GM08714 (cell line): ENCODE measurements around the gene NKD2.
"Not testable (repeated sequence)": the region's sequence is repeated elsewhere in the genome, so short reads cannot be mapped to it uniquely, and the experiment has no call there.

ENCODE experiments used
- H3K4me3 ChIP-seq: fragments of 200-500 bp; sonication (Bioruptor generic); 2 replicates; pipeline ENCODE4 v1.5.1; 2014; ENCODE audit warnings: mild to moderate bottlenecking, low read length, inconsistent platforms
- ZNF274 ChIP-seq: IDR thresholded peaks from 2 replicates; pipeline ENCODE4 v1.6.1; 2012; ENCODE audit warnings: mild to moderate bottlenecking, low read depth, low read length

The NKD2 gene

DNA sequence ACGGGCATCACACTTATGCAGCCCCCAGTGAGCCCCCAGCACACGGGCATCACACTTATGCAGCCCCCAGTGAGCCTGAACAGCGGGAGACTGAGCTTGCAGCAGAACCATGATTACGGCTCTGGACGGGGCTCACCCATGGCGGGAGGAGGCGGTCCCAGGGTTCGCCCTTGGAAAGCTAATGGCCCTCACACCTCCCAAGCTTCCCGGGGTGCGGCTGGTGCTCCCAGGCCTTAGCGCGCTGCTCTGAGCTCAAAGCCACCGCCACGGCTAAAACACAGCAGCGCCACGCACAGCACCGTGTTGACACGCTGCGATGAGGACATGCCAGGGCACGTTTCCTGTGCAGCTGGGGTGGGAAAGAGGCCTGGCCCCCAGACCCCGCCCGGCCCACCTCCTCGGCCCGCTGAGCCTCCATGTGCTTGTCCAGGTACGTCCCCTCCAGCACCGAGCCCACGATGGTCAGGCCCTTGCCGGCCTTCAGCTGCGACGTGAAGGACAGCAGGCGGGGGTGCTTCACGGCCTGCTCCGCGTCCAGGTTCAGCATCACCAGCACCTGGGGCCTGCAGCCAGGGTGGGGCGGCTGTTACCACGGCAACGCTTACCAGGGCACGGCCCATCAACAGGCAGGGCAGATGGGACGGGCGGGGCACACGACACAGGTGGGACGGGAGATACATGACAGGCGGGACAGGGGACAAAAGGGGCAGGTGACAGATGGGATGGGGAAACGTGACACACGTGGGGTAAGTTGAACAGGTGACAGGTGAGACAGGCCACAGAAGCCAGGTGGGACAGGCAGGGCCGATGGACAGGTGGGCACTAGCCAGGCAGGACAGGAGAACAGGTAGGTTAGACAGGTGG, 64.9 kb downstream of the NKD2 start:
- TF ChIP-seq ZNF274: no peak
- H3K4me3 ChIP-seq: no peak overlapping the region

DNA sequence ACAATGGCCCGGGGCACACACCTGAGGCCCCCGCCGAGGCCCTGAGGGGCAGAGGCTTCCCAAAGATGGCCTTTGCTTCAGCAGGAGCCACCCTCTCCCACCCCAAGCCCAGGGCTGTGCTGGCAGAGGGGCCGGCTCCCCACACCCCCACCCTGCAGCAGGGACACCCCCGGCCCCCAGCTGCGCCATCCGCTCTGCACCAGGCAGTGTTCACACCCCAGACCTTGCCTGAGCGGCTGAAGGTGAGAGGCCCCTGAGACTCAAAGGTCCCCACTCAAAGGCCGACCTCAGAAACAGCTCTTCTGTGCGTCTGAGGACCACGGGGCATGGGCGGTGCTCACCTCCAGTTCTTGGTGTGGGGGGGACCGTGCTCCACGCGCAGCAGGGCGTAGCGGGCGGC, 65.6 kb downstream of the NKD2 start:
- no peak overlapping the region for H3K4me3 ChIP-seq
- TF ChIP-seq ZNF274: no peak

DNA sequence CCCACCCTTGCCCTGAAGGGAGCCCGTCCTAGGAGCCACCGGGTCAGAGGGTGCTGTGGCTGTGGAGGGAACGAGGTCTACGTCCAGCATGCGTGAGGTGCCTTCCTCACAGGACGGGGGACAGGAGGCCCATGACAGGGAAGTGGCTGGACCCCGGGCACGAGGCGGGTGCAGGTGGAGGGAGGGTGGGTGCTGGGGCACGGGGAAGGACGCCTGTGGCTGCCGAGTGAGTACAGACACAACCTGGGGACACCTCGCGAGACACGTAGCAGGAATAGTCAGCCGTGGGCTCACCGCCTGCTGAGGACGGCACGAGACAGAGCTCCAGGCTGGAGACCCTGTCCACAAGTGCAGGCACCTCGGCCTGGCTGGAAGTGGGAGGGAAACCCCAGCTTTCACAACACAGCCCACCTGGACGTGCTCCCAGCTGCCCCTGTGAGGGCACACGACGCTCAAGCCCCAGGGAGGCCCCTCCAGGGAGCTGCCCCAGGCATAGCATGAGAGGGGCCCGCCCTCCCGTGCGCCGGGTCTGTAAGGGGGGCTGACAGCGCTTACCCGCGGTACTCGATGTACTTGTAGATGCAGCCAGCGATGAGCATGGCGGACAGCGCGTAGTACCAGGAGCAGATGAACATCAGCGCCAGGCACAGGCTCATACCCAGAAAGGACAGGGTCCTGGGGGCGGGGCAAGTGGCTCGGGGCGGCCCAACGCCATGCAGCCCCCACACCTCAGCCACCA, 66.4 kb downstream of the NKD2 start:
- H3K4me3 ChIP-seq: no peak overlapping the region
- no peak for TF ChIP-seq ZNF274

DNA sequence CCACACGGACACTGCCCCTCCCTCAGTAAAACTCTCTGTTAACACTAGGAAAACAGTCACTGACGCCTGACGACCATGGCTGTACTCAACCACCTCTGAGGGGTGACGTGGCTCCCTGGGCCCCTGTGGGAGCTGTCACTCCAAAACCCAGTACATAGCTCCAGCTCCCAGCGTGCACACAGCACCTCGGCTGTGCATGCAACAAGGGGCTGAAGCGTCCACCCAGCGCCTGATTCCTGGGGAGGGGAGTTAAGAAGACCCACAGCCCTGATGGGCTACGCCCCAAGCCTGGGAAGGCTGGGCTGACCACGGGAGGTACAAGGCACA, 66.9 kb downstream of the NKD2 start:
- no peak for TF ChIP-seq ZNF274
- H3K4me3 ChIP-seq: no peak overlapping the region

DNA sequence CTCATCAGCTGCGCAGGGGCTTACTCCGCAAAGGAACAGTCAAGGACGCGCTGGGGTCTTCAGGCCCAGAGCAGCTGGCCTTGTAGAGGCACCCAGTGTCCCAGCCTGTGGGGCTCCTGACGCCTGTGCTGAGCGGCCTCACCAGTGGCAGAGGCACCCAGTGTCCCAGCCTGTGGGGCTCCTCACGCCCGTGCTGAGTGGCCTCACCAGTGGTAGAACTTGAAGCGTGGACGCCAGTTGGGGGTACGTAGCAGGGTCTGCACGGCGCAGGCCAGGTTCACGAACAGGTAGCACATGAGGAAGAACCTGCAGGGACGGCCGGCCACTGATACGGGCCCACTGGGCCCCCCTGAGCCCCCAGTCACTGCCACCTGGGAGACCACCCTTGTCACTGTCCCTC, 67.3 kb downstream of the NKD2 start:
- H3K4me3 ChIP-seq: no peak overlapping the region
- no peak for TF ChIP-seq ZNF274

DNA sequence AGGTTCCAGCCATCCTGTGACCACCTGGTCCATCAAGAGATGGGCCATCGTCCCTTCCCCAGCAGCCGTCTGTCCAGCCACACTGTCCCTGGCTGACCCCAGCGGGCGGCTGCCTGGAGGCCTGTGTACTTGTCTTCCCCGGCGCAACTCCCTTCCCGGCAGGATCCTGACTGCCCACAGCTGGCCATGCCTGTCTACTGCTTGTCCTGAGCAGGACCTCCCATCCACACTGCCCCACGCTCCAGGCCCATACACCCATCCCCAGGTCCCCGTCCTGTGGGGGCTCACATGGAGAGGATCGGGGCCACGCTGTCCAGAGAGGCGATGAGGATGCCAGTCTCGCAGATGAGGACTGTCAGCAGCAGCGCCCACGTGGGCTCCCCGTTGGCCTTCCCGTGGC, 67.8 kb downstream of the NKD2 start:
- no peak for TF ChIP-seq ZNF274
- no peak overlapping the region for H3K4me3 ChIP-seq

DNA sequence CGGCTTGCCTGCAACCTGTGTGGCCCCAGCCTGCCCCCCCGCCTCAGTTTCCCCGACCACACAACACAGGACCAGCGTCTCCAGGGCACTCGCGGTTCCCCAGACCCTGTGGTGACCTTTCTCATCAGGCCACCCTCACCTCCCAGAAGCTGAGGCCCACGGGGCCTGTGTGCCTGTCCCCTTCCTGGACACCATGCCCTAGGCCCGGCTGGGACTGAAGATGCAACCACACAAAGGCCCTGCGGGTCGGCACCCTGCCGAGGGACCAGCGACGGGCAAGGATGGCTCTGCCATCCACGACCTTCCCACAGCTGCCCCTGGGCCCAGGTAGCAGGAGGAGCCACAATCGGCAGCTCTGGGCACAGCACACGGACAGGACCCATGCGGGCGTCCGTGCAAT, 68.4 kb downstream of the NKD2 start:
- TF ChIP-seq ZNF274: no peak

DNA sequence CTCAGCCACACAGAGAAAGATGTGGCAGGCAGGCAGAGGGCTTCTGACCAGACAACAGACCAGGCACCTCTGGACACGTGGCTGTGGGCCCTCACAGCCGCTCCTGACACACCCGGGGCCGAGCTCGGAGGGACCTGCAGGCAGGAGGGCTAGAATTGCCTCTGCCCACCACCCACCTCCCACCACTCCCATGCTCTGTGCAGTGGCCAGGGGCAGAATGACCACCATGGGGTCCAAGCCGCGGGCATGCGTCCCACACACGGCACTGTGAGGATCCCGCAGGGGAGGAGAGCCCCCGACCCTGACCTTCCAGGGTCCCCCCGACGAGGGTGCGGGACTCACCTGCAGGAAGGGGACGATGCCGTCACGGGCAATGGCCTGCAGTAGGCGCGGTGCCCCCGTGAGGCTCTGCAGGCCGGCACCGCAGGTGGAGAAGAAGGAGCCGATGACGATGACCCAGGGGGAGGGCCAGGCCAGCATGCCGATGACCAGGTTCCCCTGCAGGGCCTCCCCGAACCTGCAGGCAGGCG, 69.0 kb downstream of the NKD2 start:
- TF ChIP-seq ZNF274: no peak
- H3K4me3 ChIP-seq: no peak overlapping the region

More for the DNA sequence above, 68.4 kb downstream of the NKD2 start:
- H3K4me3 ChIP-seq: no peak overlapping the region

DNA sequence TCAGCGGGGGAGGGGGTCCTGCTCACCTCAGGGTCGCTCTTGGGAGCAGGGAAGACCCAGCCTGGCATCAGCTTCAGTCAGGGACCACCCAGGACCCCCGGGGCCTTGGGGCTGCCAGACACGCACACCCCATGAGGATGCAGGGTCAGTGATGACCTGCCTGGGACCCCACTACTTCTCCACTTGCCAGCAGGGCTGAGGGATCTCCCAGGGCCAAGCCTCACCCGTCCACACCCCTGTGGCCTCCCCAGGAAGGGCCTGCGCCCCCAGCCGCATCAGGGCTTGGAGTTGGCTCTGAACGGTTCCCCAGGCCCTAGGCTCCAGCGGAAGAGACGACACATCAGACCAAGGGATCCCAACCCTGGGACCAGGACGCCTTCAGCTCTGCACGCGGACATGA, 69.6 kb downstream of the NKD2 start:
- H3K4me3 ChIP-seq: no peak overlapping the region
- TF ChIP-seq ZNF274: no peak

DNA sequence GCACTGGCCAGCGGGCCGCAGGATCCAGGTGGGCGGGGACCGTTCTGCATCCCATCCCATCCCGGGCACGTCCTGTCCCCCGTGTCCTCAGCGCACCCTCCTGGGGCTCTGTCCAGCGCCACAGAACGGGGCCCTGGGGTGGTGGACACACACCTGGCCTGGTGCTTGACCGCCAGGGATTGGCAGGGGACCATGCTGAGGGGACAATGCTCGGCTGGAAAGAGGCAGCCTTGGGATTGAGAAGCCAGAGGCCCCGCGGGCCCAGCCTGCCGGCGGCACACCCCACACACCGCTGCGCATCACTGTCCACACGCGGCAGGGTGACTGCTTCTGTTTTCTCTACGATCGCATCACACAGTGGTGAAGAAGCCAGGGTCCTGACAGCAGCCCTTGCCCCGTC, 70.2 kb downstream of the NKD2 start:
- no peak for TF ChIP-seq ZNF274

DNA sequence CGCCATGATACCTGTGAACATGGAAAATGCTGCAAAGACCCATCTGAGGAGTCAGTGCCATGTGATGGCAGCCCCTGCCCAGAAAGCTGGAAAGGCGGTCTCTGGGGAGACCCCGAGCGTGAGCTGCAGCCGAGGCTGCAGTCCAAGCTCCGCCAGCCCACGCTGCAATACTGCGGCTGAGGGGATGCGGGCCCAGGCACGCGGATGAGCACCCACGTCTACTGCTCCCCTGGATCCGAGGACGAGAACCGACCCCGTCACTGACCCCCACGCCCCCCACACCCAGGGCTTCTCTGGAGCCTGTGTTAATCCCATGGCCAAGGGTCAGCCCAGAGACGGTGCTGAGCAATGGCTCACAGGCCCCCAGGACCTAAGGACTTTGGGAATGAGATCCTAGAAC, 70.9 kb downstream of the NKD2 start:
- TF ChIP-seq ZNF274: no peak
- H3K4me3 ChIP-seq: no peak overlapping the region

More for the DNA sequence above, 70.2 kb downstream of the NKD2 start:
- no peak overlapping the region for H3K4me3 ChIP-seq

DNA sequence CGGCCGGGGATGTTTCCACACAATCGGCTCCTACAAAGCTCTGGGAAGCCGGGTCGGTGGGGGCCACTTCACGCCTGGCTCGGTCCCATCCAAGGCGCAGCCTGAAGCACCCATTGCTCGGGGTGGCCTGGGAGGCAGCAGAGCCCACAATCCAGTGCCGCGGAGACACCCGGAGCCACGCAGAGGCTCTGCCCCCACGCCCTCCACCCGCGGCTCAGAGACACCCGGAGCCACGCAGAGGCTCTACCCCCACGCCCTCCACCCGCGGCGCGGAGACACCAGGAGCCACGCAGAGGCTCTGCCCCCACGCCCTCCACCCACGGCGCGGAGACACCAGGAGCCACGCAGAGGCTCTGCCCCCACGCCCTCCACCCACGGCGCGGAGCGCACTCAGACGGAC, 71.4 kb downstream of the NKD2 start:
- no peak overlapping the region for H3K4me3 ChIP-seq
- TF ChIP-seq ZNF274: no peak

DNA sequence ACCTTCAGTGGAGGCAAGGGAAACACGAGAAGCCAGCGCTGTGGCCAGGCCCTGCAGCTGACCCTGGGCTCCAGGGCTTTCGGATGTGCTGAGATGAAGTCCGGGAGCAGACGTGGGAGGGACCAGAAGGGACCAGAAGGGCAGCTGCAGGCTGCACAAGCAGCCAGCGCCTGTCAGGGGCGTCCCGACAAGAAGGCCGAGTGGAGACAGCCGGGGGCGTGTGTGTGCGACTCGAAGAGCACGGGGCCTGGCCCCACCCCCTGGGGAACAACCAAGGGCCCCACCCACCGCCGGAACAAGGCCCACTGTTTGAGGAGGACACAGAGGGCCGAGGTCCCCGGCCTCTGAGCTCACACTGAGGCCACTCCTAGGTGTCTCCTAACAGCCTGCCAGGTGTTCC, 71.8 kb downstream of the NKD2 start:
- no peak for TF ChIP-seq ZNF274
- H3K4me3 ChIP-seq: no peak overlapping the region

DNA sequence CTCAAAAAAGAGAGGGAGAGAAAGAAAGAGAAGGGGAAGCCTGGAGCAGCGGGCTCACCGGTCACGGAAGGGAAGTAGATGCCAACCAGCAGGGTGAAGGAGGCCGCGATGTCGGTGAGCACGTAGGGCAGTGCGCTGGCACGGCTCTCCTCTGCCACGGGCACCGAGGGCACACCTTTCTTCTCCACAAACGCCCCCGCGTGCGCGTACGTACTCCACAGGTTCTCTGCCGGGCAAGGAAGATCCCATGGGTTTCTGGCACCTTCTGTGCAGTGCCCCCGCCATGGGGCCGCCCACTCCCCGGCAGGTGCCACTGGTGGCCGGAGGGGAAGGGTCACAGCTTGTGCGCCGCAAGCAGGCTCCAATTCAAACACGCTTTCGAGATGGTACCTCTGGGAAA, 72.9 kb downstream of the NKD2 start:
- H3K4me3 ChIP-seq: no peak overlapping the region
- no peak for TF ChIP-seq ZNF274

DNA sequence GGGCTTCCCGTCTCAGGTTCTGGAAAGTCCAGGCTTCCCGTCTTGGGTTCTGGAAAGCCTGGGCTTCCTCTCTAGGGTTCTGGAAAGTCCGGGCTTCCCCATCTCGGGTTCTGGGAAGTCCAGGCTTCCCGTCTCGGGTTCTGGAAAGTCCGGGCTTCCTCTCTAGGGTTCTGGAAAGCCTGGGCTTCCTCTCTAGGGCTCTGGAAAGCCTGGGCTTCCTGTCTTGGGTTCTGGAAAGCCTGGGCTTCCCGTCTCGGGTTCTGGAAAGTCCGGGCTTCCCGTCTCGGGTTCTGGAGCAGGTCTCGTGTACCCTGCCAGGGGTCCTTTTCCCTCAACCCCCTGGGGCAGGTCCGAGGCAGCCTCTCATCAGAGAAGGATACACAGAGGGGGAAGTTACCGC, 74.4 kb downstream of the NKD2 start:
- H3K4me3 ChIP-seq: not testable (repeated sequence)
